Panc1 (cell line): Measurements from ENCODE around the gene IFIT3. TPM values are rescaled to one million over a fixed set of nuclear protein-coding genes. Genes with fewer than 3 reads are reported as not detected.

Experiments used
- ATAC-seq: fragments of 200-7000 bp; cut with Tn5 transposase; 2 replicates; pipeline ENCODE4 v1.9.1; 2020; ENCODE audit warnings: mild to moderate bottlenecking, moderate library complexity
- BruUV-seq: library from RNA; stranded (reverse); fragments of 400-500 nt; replicated peaks from 2 replicates; lab custom pipeline; 2021; lab: Mats Ljungman, UMichigan
- CTCF ChIA-PET: fragments of 300-600 bp; sonication (Branson Sonifier 250); formaldehyde crosslinking; loops from one replicate; lab custom pipeline; 2022; ENCODE audit warnings: antibody characterized with exemption; lab: Charles Lee
- POLR2A ChIA-PET: fragments of 300-600 bp; sonication (Branson Sonifier 250); formaldehyde crosslinking; loops from one replicate; lab custom pipeline; 2022; ENCODE audit warnings: antibody characterized with exemption; lab: Charles Lee
- DNase-seq: peaks from one replicate; pipeline ENCODE4 v3.0.0-alpha.2; 2010; ENCODE audit warnings: low read depth, low spot score
- H3K27ac ChIP-seq: 2 replicates; pipeline ENCODE4 v1.5.1; 2011; ENCODE audit warnings: mild to moderate bottlenecking, low read length, inconsistent platforms
- H3K27me3 ChIP-seq: fragments of 200-500 bp; sonication (Bioruptor generic); 2 replicates; pipeline ENCODE4 v1.6.0; 2014; ENCODE audit warnings: low read length, inconsistent platforms; ENCODE audit not compliant: control insufficient read depth, insufficient read depth
- H3K36me3 ChIP-seq: fragments of 200-500 bp; sonication (Bioruptor generic); 2 replicates; pipeline ENCODE4 v1.5.1; 2014; ENCODE audit warnings: inconsistent platforms, mild to moderate bottlenecking, low read length, moderate library complexity; ENCODE audit not compliant: control insufficient read depth, insufficient read depth
- H3K4me1 ChIP-seq: 2 replicates; pipeline ENCODE4 v1.5.1; 2011; ENCODE audit warnings: inconsistent platforms, mild to moderate bottlenecking, low read length, moderate library complexity; ENCODE audit not compliant: control insufficient read depth, insufficient read depth
- H3K4me3 ChIP-seq, 2 experiments: 2 replicates each; pipeline ENCODE4 v1.5.1; 2011 to 2012; ENCODE audit warnings: low read depth in 2 of 2, low read length in 2 of 2, mild to moderate bottlenecking in 2 of 2, inconsistent platforms in 1 of 2, moderate library complexity in 1 of 2
- H3K9me3 ChIP-seq: fragments of 200-500 bp; sonication (Bioruptor generic); 2 replicates; pipeline ENCODE4 v1.5.1; 2014; ENCODE audit warnings: low read depth, mild to moderate bottlenecking, inconsistent platforms, low read length, moderate library complexity; ENCODE audit not compliant: control insufficient read depth, insufficient read depth
- POLR2AphosphoS5 ChIP-seq: IDR thresholded peaks from 2 replicates; pipeline ENCODE4 v1.6.1; 2012; ENCODE audit warnings: mild to moderate bottlenecking, low read depth, low read length, moderate library complexity
- SIN3A ChIP-seq: IDR thresholded peaks from 2 replicates; pipeline ENCODE4 v1.6.1; 2012; ENCODE audit warnings: low read depth, mild to moderate bottlenecking, low read length, moderate library complexity, borderline replicate concordance; ENCODE audit not compliant: insufficient read depth
- TCF7L2 ChIP-seq: IDR thresholded peaks from 2 replicates; pipeline ENCODE4 v1.6.1; 2011; ENCODE audit warnings: mild to moderate bottlenecking, low read depth, low read length, inconsistent platforms
- in situ Hi-C: cut with HindIII; loops from 2 replicates; pipeline ENCODE4 v1.10.0; 2016; ENCODE audit warnings: low sequenced_read_pairs, low pct_unique_long_range_greater_than_20kb
- intact Hi-C: fragments of 100-400 bp; cut with micrococcal nuclease; formaldehyde crosslinking; loops from one replicate; pipeline ENCODE4 v1.10.0; 2022; ENCODE audit not compliant: unreplicated experiment
- total RNA-seq: library from RNA; stranded (reverse); gene quantifications from one replicate; pipeline ENCODE4 v1.2.1, GENCODE V29; 2021; ENCODE audit not compliant: unreplicated experiment
- TF ChIP-seq, protein P1 (sequence below), 2 experiments: IDR thresholded peaks; 2 replicates each; pipeline ENCODE4 v1.6.1; 2011 to 2012; ENCODE audit warnings: low read depth in 2 of 2, control low read depth in 1 of 2, low read length in 1 of 2, mild to moderate bottlenecking in 1 of 2, moderate library complexity in 1 of 2; ENCODE audit not compliant: insufficient read depth in 1 of 2
- TF ChIP-seq, protein P2 (sequence below): fragments of 450-650 bp; IDR thresholded peaks from 2 replicates; pipeline ENCODE4 v1.5.1; 2017; ENCODE audit warnings: mild to moderate bottlenecking

Gene IFIT3
- total RNA-seq, 1 experiment from 2014 or later, result 29.8 TPM

DNA sequence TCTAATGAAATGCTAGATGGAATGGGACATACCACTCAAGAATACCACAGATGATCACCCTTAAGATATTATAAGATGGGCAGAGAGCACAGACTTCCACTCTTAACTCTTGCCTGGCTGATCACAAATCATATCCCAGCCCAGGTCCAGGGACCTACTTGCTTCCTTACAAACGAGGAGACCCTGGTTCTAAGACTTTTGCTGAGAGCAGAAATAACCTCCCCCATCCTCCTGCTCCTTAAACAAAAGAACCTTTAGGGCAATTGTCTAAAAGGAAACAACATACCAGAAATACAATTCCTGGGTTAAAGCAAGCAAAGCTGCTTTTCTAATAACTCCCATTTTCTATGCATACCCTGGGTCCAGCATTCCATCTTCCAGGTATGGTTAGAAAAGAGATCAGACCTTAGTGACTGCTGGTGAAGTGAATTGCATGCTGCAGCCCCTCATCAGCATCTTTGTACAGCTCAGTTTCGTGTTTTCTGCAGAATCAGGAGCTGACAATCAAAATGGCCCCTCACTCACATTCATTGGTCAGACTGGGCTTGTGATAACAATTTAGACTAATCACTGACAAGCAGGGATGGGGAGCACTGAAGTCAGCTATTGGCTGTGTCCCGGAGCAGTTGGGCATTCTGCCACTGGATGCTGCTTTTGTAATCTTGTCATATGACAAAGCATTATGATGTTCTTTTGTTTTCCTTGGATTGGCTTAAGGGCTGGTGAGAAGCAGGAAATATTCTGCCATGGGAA is 14.6 kb downstream of the IFIT3 start:
- no peak for DNase-seq
- ATAC-seq, result no peak
- in situ Hi-C loops (no loop called here), intact Hi-C loops (no loop called here)
- Histone ChIP-seq H3K4me3 (peak overlapping the region in 1 of 2 experiments; percentile 14; a peak in 1 of 4 replicates), H3K36me3 (no peaks in the 10 kb centered on the region), H3K27me3 (no peaks in the 10 kb centered on the region), H3K9me3 (no peaks in the 10 kb centered on the region), H3K4me1 (no peaks in the 10 kb centered on the region), H3K27ac (no peak overlapping the region)
- POLR2A ChIA-PET, result no interaction called here
- CTCF ChIA-PET, result no interaction called here
- TF ChIP-seq SIN3A (no peak), TCF7L2 (no peak), POLR2AphosphoS5 (no peak)
- TF ChIP-seq, protein P1, sequence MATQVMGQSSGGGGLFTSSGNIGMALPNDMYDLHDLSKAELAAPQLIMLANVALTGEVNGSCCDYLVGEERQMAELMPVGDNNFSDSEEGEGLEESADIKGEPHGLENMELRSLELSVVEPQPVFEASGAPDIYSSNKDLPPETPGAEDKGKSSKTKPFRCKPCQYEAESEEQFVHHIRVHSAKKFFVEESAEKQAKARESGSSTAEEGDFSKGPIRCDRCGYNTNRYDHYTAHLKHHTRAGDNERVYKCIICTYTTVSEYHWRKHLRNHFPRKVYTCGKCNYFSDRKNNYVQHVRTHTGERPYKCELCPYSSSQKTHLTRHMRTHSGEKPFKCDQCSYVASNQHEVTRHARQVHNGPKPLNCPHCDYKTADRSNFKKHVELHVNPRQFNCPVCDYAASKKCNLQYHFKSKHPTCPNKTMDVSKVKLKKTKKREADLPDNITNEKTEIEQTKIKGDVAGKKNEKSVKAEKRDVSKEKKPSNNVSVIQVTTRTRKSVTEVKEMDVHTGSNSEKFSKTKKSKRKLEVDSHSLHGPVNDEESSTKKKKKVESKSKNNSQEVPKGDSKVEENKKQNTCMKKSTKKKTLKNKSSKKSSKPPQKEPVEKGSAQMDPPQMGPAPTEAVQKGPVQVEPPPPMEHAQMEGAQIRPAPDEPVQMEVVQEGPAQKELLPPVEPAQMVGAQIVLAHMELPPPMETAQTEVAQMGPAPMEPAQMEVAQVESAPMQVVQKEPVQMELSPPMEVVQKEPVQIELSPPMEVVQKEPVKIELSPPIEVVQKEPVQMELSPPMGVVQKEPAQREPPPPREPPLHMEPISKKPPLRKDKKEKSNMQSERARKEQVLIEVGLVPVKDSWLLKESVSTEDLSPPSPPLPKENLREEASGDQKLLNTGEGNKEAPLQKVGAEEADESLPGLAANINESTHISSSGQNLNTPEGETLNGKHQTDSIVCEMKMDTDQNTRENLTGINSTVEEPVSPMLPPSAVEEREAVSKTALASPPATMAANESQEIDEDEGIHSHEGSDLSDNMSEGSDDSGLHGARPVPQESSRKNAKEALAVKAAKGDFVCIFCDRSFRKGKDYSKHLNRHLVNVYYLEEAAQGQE (IDR thresholded peaks at IDR 0.05; ENCODE audit: insufficient read depth in 1 of 2, low read depth in 2 of 2, low read length in 1 of 2), result no peak
- TF ChIP-seq, protein P2, sequence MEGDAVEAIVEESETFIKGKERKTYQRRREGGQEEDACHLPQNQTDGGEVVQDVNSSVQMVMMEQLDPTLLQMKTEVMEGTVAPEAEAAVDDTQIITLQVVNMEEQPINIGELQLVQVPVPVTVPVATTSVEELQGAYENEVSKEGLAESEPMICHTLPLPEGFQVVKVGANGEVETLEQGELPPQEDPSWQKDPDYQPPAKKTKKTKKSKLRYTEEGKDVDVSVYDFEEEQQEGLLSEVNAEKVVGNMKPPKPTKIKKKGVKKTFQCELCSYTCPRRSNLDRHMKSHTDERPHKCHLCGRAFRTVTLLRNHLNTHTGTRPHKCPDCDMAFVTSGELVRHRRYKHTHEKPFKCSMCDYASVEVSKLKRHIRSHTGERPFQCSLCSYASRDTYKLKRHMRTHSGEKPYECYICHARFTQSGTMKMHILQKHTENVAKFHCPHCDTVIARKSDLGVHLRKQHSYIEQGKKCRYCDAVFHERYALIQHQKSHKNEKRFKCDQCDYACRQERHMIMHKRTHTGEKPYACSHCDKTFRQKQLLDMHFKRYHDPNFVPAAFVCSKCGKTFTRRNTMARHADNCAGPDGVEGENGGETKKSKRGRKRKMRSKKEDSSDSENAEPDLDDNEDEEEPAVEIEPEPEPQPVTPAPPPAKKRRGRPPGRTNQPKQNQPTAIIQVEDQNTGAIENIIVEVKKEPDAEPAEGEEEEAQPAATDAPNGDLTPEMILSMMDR, result no peak
- no TSS peak for BruUV-seq

DNA sequence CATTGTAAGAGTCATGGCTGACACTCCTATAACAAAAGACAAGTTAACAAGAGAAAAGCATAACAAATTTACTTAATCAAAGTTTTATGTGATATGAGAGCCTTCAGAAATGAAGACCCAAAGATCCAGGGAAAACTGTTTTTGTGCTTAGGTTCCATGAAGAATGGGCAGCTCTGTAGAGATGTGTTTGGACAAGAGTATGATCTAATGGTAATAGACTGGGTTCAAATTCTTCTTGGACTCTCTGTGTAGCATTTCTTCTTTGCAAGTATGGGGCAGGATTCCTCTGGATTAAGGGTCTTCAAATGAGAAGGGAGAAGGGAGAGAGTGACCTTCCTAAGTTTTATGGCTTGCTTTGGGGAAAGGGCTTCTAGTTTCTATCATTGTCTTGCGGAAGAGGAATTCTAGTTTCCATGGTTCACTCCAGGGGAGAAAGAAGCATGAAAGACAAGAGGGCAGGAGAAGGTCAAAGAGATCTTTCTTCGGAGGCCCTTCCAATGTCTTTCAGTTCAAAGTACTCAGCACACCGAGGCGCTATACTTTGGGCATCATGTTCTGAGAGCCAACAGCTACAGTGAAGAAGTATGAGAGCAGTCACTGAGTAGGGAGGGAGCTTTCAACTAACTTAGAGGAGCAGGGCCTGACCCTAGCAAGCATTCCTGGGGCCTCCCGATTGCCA is 15.4 kb downstream of the IFIT3 start:
- BruUV-seq, result no TSS peak
- Histone ChIP-seq H3K27me3 (no peaks in the 10 kb centered on the region), H3K9me3 (no peaks in the 10 kb centered on the region), H3K27ac (peak overlapping the region; percentile 12; the same call in 1 of the 2 replicates), H3K4me3 (no peak overlapping the region), H3K4me1 (no peaks in the 10 kb centered on the region), H3K36me3 (no peaks in the 10 kb centered on the region)
- in situ Hi-C loops, result no loop called here
- ATAC-seq (no peak), DNase-seq (no peak)
- TF ChIP-seq TCF7L2, result no peak
- TF ChIP-seq, protein P2, result no peak
- no peak for TF ChIP-seq POLR2AphosphoS5
- TF ChIP-seq, protein P1 (IDR thresholded peaks at IDR 0.05; ENCODE audit: insufficient read depth in 1 of 2, low read depth in 2 of 2, low read length in 1 of 2), result no peak
- TF ChIP-seq SIN3A, result no peak
- CTCF ChIA-PET, result interaction anchor here (0.6 kb wide), 1 partner anchor 13 kb away, joined by 3 read pairs; no protein-coding TSS in a partner anchor
- POLR2A ChIA-PET, result no interaction called here
- intact Hi-C loops, result no loop called here
